HG03139 (cell line): ENCODE results near the gene TTC21A.
"Not testable (repeated sequence)": the region's sequence is repeated elsewhere in the genome, so short reads cannot be mapped to it uniquely, and the experiment has no call there.

ENCODE experiments used
- ATAC-seq: cut with Tn5 transposase; IDR thresholded peaks from one replicate; pipeline ENCODE4 v1.9.1; 2021; ENCODE audit not compliant: unreplicated experiment

TTC21A gene

DNA sequence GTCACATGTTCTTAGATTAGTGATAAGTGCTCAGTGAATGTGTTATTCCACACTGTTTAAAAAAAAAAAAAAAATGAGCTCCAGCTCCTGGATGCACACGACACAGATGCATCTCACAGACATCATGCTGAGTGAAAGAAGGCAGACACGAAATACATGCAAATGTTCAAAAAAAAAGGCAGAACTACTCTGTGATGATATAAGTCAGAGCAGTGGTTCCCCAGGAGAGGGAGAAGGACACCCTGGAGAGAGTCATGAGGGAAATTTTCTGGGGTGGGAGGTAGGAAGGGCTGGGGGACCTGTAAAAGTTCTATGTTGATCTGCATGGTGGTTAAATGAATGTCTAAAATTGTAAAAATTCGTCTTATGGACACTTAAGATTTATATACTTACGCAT, 41.6 kb downstream of the TTC21A start:
- no peak for ATAC-seq

DNA sequence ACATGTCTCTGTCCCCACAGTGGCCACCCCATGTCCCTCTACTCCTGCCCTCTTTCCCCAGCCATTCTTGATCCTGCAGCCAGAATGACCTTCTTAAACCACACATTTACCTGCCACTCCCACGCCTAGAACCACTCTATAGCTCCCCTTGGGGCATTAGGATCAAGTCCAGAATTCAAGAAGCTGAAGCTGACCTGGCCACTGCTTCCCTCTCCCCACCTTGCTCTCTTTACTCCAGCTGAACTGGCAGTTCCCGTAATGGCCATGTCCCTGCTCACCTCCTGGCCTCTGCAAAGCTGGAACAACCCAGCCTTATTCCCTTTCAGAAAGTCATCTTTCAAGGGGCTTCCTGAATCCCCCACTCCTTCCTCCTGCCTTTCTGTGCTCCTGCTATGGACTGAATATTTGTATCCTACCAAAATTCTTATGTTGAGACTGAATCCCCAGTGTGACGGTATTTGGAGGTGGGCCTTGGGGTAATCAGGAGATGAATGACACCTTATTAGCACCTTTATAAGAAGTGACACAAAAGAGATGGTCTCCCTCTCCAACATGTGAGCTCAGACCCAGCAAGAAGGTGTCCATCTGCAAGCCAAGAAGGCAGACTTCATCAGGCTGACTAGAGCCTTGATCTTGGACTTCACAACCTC, 42.1 kb downstream of the TTC21A start:
- ATAC-seq = no peak

DNA sequence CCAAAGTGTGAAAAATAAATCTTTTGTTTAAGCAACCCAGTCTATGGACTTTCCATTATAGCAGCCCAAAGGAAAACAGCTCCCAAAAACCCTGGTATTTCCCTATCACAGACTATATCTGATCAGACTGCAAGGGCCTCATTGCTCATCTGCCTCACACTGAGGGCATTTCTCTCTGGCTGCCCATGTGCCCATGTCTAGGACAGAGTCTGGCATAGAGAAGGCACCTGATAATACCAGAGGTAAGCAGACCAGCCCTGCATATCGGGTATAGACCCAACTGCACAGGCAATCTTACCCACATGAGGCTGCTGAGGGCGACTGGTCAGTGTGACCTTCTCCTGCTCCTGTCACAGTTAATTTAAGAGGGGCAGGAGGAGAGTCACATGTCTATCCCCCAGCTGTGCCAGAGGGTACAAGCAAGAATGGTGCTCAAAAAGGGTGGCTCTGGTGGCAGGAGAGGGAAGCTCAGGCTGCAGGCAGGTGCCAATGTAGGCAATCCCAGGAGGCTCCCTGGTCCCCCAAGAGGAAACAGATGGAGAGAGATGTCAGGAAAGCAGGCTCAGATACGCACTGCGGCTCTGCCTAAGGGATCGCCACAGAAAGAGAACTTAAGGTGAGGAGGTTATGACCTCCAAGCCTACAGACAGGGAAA, 42.8 kb downstream of the TTC21A start:
- ATAC-seq = no peak

DNA sequence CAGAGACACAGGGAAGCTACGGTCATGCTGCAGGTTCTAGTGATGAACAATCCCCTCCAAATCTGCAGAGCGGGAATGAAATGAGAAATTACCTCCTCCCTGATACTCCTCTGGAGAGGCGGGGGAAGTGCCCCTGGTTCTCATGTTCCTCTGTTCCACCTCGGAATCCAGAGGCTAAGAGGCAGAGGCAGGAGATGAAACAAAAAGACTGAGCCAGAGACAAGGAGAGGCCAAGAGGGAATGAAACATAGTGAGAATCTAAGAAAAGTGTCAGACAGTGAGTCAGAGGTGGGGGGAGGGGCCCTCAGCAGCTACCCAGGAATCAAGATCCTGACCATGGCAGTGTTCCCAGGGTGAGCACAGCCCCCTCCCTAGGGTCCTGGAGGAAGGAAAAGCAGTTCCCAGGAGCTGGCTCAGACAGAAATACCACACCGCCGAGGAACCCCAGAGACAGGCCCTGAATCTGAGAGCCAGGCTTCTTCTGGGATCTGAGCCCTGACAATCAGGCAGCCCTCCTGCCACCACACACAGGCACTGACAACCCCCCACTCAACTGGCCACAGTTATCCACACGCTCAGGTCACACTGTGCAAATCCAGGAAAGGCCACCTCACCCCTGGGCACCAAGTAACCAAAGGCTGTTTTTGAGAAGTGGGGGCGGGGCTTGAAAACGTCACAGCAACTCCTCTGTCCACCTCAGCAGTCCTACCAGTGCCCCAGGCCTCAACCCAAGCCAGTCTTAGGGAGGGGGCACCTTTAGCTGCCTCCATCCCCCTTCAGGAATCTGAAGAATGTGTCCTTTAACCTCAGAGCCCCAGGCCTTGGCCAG, 43.5 kb downstream of the TTC21A start:
- no peak for ATAC-seq

DNA sequence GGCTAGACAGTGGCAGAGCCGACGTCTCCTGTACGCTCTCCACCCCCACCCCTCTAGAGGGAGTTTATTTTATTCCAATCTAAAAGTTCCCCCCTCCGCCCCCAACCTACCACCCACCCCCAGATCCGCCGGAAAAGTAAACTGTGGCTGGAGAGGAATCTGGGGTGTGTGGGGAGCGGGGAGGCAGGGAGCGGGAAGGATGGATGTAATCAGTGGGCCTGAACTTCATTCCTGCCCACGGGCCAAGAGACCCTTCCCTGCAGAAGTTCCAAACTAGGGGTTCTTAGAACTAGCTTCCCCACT, 46.4 kb downstream of the TTC21A start:
- no peak for ATAC-seq

DNA sequence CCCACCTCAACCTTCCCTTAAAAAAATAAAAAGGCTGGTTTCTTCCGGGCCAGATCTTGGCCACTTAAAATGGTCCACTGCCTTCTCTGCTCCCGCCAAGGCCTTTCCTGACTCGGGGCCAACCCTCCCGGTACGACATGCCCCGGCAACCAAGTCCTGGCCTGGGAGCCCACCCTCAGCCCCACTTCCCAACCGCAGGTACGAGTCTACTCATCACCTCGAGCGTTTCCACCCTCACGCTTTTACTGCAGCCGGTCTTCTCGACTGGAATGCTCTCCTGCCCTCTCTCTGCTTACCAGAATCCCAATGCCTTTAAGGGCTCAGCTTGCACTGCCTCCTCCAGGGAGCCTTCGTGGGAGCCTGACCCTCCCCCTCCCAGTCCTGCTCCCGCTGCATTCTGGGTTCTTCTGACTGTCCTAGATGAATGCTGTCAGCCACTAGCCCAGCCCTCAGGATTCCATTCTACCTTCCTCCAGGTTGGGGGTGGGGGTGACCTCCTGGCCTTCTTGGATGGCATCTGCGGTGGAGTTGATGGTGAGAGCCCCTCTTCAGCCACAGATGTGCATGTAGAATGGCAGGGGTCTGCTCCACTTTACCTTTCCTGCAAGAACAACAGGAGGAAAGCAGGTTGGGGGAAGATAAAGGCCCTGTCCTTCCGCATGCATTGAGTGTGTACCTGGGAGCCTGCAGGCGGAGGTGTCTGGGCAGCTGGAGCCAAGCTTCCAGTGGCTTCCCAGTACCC, 47.0 kb downstream of the TTC21A start:
- ATAC-seq = no peak

DNA sequence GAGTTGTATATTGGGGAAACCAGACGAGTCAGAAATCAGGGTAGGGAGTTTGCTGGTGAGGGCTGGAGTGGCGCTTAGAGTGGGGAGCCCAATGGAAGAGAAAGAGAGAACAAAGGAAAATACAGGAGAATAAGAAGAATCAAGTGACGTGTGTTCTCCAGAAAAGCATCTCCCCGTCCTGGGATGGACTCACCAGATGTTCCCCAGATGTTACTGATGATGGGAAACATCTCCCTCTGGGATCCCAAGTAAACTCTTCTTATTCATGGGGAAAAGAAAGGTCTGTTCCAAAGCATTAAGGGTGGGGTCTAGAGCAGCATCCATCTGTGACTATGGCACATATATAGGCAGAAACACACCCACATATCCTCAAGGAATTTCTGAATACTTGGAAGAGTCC, 48.9 kb downstream of the TTC21A start:
- no peak for ATAC-seq

DNA sequence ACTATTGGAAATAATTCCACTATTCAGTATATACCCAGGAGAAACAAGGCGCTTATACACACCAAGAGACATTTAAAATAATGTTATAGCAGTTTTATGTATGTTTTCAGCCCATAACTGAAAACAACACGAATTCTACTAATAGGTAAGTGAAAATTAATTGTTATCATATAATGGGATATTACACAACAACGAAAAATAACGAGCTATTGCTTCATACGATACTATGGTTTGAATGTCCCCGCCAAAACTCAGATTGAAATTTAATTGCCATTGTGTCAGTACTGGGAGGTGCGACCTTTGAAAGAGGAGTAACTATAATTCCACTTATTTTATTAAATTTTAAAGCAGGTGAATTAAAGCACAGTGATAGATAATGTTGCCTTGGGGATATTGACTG, 49.9 kb downstream of the TTC21A start:
- no peak for ATAC-seq

DNA sequence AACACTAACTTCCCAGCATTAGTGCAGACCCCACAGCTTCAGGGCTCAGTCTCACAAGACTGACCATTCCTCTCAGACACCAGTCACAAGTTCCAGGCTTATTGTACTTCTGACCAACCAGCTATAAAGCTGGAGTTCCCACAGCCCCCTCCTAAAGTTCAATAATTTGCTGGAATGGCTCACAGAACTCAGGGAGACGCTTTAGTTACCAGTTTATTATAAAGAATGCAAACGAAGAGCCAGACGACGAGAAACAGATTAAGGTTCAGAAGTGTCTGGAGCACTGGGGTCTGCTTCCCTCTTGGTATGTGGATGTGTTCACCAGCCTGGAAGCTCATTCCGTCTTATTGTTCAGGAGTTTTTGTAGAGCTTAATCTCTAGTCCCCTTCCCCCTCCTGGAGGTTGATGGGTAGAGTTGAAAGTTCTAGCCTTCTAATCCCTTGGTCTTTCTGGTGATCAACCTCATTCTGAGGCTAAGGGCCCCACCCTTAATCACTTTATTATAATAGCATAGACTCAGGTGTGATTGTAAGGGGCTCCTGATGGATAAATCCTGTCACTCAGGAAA, 50.8 kb downstream of the TTC21A start:
- ATAC-seq = no peak

DNA sequence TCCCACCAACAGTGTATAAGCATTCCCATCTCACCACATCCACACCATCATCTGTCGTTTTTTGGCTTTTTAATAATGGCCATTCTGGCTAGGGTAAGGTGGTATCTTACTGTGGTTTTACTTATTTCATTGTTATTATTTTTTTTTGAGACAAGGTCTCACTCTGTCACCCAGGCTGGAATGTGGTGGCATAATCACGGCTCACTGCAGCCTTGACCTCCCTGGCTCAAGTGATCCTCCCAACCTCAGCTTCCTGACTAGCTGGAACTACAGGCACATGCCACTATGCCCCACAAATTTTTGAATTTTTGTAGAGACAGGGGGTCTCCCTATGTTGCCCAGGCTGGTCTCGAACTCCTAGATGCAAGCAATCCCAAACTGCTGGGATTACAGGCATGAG, 56.9 kb downstream of the TTC21A start:
- no peak for ATAC-seq

DNA sequence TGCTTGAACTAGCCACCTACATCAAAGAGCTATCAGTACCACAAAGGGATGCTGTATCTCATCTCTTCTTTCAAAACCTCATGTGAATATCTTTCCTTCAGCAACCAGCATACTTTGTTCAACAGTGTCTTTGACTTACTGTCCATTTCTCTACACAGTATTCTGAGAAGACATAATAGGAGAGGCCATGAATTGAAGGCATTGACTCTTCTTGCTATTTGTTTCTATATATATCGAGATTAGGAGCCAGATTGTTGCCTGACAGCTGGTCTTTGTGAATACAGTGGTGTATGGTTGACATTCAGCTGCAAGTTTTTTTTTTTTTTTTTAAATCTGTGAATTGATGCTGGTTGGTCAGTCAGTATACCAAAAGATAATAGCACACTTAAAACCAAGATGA, 58.0 kb downstream of the TTC21A start:
- ATAC-seq = no peak

DNA sequence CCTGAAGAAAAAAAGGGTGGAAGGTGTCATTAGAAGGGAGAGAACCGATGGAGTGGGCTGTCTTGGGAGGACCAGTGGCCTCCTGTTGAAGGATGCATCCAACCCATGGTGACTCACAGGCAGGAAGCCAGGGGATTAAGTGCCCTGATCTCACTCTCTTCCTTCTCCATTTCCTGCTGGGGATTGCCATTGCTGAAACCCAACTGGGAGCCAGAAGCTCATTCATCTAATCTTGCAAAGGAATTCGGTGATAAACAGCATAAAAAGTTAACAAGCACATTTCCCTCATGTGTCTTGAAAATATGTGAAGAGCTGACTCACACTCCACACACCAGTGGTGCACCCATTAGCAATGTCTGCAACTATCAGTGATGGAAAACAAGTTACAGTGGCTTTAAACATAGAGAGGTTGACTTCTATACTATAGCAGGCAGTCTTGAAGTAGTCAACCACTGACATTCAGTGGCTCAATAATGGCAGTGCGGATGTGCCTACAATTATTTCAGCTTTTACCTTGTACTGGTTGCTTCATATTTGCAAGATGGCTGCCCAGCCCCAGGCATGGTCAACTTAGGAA, 58.7 kb downstream of the TTC21A start:
- ATAC-seq = no peak

DNA sequence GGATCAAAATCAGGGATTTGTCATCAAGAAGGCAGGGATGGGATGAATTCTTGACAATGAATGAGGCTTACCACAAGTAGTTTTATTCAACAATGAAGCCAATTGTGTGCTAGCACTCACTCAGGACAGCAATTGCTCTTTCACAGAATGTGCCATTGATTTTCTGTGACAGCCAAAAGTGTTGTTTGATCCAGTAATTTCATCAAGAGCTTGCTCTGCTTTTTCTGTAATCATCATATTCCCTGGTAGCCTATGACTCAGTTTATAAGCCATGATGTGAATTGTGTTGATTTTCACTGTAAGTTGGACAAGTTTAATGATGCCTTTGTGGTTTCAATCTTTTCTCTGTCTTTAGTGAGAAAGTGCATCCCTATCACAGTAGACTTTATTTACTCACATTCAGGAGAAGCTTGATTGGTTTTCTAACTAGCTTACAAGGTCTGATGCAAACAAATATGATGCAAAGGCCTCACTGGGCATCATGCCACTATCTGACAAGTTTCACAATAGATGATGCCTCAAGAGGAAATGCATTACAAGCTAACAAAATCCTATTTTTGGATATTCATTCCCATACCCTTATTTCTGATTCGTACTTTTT, 59.6 kb downstream of the TTC21A start:
- ATAC-seq = no peak

DNA sequence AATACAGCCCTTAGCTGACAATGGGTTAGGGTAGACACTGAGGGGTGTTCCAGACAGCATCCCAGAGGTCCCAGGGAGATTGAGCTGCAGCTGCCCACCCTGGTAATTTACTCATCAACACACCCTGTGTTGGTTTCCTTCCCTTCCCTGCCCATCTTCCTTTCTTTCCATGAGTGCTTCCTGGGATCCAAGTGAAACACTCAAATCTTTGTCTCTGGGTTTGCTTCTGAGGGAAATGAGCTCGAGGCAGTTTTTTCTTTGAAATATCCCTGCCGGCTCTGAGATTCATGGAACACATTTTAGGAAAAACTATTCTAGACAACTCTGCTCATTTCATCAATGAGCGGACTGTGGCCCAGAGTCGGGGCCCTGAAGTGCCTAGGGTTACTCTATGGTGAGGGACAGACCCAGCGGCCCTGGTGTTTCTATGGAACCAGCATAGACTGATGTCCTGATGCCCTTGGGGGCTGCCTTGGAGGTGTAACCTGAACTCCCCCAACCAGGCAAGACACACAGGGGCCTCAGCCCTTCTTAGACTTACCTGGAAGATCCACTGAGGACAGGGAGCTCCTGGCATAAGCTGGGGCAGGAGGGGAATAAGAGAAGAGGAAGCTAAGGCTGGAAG, 60.8 kb downstream of the TTC21A start:
- no peak for ATAC-seq

DNA sequence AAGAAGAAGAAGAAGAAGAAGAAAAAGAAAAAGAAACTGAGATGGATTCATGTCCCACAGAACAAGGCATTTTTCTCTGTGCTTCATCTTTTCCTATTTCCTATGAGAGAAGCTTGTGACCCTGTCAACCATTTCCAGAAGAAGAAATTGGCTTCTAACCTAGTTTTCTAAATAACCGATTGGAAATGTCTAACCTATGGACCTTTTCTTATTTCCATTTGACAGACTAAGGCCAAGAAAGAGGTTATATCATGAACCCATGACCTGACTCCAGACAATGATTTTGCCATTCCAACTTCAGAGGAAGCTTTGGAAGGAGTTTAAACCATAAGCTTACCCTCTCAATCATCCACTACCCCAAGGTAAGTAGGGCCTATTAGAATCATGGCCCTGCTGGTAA, 62.2 kb downstream of the TTC21A start:
- no peak for ATAC-seq

DNA sequence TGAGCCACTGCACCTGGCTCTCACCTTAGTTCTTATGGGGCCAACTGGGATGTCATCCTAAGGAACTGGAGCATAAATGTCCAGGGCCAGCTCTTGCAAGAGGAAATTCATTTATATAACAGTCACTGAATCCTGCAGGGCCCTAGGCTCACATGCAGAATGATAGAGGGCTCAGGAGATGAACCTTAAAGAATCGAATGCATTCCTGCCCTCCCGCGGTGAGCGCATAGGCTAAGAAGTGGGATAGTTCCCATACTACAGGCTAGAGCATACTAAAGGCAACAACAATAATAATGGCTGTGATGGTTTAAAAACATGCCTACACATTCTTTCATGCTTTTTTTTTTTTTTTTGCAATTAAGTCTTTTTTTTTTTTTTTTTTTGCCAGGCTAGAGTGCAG, 63.0 kb downstream of the TTC21A start:
- ATAC-seq = no peak

DNA sequence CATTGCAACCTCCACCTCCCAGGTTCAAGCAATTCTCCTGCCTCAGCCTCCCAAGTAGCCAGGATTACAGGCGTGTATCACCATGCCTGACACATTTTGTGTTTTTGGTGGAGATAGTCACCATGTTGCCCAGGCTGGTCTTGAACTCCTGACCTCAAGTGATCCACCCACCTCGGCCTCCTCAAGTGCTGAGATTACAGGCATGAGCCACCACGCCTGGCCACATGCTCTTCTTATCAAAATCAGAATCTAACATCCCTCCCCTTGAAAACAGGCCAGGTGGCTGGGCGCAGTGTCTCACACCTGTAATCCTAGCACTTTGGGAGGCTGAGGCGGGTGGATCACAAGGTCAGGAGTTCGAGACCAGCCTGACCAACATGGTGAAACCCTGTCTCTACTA, 63.4 kb downstream of the TTC21A start:
- ATAC-seq = not testable (repeated sequence)

DNA sequence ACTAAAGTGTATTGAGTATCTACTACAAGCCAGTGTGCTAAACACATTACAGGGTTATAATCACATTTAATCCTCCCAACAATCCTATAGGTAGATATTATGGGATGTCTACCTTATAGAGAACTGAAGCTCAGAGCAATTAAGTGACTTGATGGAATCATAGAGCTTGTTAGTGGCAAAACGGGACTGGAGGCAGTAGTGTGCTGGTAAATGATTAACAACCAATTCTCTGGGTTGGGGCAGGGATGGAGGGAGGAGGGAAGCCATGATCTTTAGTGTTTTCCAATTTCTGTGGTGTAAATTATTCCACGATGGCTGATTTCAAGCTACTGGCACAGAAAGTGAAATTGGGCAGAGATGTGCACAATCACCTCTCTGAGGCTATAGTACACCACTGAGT, 64.4 kb downstream of the TTC21A start:
- ATAC-seq = no peak

DNA sequence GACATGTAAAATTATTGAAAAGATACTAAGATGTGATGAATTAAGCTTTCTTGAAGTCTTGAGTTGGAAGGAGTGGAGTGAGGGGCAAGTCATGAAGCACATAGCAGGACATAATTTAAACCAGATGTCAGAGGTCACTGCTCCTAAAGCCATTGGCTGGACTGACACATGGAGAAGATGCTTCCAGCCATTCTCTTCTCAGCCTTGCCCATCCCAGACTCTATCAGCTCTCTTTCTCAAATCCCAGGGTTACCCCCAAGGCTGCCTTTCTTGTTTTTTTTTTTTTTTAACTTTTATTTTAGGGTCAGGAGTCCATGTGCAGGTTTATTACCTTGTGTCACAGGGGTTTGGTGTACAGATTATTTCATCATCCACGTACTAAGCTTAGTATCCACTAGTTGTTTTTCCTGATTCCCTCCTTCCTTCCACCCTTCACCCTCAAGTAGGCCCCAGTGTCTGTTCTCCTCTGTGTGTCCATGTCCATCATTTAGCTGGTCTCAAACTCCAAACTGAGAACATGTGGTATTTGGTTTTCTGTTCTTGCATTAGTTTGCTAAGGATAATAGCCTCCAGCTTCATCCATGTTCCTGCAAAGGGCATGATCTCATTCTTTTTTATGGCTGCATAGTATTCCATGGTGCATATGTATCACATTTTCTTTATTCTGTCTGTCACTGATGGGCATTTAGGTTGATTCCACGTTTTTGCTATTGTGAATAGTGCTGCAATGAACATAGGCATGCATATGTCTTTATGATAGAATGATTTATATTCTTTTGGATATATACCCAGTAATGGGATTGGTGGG, 66.0 kb downstream of the TTC21A start:
- no peak for ATAC-seq
